Activated CD4-positive, alpha-beta T cell treated with anti-CD3 and anti-CD28 coated beads, Interleukin-2, amount 50 U/mL, for 24 hours (primary cell): ENCODE measurements around the gene ABITRAM.
"Not testable (repeated sequence)": the region's sequence is repeated elsewhere in the genome, so short reads cannot be mapped to it uniquely, and the experiment has no call there.

Experiments
- DNase-seq, 2 donors: peaks; one replicate each; pipeline ENCODE4 v3.0.0-alpha.2; 2020; ENCODE audit warnings: low read depth in 1 of 2, low spot score in 1 of 2

ABITRAM gene

GRCh38 chr9:108934323-108934893 lies at the start of gene ABITRAM:
Gene ABITRAM, plus strand, starts transcription at chr9:108934400. Its CDS starts 87 bp downstream, at chr9:108934487.
- peak in 1 of 2 donors; percentile 64 for DNase-seq

- DNase-seq: no peak
Observed at GRCh38 chr9:108884701-108885100, 49.5 kb upstream of the ABITRAM start.

- DNase-seq: peak in 1 of 2 donors; percentile 71
Observed at GRCh38 chr9:108885643-108886348, 48.4 kb upstream of the ABITRAM start.

GRCh38 chr9:108886594-108887271 lies 47.5 kb upstream of the ABITRAM start:
- not testable (repeated sequence) for DNase-seq

- DNase-seq: no peak
Observed at GRCh38 chr9:108889649-108890067, 44.5 kb upstream of the ABITRAM start.

GRCh38 chr9:108894225-108894997 lies 39.8 kb upstream of the ABITRAM start:
- DNase-seq: no peak

GRCh38 chr9:108897324-108898096 lies 36.7 kb upstream of the ABITRAM start:
- DNase-seq: no peak

GRCh38 chr9:108899023-108899695 lies 35.0 kb upstream of the ABITRAM start:
- not testable (repeated sequence) for DNase-seq

- DNase-seq: no peak
Observed at GRCh38 chr9:108900176-108900575, 34.0 kb upstream of the ABITRAM start.

GRCh38 chr9:108903420-108904103 lies 30.6 kb upstream of the ABITRAM start:
- DNase-seq: no peak

GRCh38 chr9:108904161-108904560 lies 30.0 kb upstream of the ABITRAM start:
- DNase-seq: no peak

- DNase-seq: no peak
Observed at GRCh38 chr9:108905494-108905893, 28.7 kb upstream of the ABITRAM start.

- DNase-seq: no peak
Observed at GRCh38 chr9:108910402-108910801, 23.8 kb upstream of the ABITRAM start.

- DNase-seq: no peak
Observed at GRCh38 chr9:108910914-108911313, 23.3 kb upstream of the ABITRAM start.

- DNase-seq: no peak
Observed at GRCh38 chr9:108911820-108912219, 22.4 kb upstream of the ABITRAM start.

GRCh38 chr9:108913391-108913790 lies 20.8 kb upstream of the ABITRAM start:
- no peak for DNase-seq

GRCh38 chr9:108919517-108919916 lies 14.7 kb upstream of the ABITRAM start:
- DNase-seq: no peak

- DNase-seq: not testable (repeated sequence)
Observed at GRCh38 chr9:108920401-108920800, 13.8 kb upstream of the ABITRAM start.

GRCh38 chr9:108921200-108921599 lies 13.0 kb upstream of the ABITRAM start:
- DNase-seq: no peak

- no peak for DNase-seq
Observed at GRCh38 chr9:108924466-108924865, 9.7 kb upstream of the ABITRAM start.
